ENCODE data around the gene ZNF12.

Gene ZNF12

DNA sequence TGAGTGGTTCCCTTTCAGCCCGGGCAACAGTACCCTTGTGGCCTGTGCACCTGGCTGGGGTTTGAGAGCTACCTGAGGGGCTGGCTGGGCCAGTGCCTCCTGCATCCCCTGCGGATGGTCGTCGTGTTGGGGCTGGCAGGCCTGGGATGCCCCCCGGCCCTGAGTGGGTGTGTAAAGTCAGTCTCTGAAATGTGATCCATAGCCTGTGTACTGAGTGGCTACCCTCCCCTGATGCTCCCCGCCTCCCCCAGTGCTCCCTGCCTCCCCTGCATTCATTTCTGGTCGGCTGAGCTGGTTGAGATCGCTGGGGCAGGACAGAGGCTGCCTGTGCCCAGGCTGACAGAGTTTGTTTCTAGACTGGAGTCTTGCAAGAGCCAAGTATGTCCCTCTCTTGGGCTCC lies 60.3 kb downstream of the ZNF12 start:
- DNase-seq = no peak

DNA sequence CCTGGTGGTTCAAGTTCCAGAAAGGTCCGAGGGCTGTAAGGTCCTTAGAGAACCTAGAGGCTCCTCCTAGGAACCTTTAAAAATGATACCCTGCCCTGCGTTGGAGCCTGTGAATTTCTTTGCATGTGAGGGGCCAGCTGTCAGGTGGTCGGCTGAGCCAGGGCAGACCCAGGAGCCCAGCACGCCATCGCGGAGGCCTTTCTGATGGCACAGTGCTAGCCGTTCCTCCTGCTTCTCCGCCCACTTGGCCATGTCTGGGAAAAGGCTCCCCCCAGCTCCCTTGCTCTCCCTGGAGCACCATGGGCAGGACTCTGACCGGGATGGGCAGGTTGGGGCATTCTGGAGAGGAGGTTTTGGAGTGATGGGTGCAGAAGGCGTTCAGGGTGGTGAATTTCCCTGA lies 62.0 kb downstream of the ZNF12 start:
- no peak for DNase-seq

DNA sequence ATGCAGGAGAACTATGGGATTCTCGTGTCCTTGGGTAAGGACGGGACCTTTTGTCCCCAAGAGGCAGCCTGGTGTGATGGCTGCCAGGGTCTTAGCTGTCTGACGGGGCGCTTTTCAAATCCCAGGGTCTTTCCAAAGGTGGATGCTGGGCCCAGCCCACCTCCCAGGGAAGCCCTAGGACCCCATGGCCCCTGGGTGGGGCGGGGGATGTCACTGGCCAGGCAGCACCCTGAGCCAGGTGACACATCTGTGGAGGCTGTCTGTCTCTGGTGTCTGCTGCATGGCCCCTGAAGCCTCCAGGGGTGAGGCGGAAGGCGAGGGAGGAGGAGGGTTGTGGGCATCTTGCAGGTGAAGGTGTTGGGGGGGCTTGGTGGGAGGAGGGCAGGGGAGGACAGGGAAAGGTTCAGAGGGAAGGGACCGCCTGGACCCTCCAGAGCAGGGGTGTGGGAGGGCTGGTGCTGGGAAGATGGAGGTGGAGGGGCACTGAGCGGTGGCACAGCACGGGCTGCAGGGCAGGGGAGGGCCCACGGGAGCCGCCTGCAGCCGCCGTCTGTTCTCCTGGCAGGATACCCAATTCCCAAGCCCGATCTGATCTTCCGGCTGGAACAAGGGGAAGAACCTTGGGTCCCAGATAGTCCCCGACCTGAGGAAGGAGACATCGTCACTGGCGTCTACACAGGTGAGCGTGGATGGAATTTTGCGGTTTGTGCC lies 62.7 kb downstream of the ZNF12 start:
- no peak for DNase-seq

DNA sequence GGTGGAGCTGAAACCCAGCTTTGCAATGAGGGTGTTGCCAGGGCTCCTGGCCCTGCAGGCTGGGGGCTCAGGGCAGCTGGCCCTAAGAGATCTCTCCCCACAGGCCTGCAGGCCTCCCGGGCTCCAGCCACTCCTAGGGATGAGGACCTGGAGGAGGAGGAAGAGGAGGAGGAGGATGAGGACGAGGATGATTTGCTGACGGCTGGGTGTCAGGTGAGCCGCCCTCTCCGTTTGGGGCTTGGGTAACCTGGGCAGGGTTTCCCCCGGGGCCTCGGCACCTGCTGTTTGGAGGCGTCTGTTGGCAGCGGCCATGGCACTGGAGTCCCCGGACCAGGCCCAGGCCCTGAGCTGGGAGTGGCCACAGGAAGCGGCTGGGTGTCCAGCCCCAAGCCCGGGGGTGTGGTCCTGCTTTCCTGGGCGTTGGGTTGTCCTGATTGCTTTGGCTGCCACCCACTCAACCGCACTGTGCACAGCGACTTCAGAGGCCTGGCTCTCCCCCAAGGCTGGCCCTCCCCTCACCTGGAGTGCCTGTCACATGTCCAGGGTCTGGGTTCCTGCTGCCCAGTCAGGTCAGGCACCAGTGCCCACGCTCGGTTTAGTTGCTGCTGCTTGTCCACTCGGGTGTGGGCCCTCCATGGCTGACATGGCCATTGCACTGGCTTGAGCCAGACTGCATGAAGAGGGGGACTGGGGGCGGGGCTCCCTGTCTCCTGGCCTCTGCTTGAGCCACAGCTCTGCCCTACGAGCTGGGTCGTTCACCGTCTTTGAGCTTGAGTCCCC lies 63.7 kb downstream of the ZNF12 start:
- DNase-seq = no peak

DNA sequence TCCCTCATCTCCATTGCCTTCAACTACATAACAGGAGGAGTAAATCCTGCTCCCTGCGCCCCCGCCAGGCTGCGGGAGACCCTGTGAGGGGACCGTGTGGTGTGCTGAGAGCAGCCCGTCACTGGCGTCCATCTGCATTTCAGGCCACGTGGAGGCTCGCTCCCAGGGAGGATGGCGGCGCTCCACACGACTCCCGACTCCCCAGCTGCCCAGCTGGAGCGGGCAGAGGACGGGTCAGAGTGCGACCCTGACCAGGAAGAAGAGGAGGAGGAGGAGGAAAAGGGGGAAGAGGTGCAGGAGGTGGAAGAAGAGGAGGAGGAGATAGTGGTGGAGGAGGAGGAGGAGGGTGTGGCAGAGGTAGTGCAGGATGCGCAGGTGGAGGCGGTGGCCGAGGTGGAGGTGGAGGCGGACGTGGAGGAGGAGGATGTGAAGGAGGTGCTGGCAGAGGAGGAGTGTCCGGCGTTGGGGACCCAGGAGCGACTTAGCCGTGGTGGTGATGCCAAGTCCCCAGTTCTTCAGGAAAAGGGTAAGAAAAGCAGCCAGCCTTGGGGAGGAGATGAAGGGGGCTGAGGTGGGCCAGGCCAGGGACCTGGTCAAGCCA lies 64.4 kb downstream of the ZNF12 start:
- no peak for DNase-seq

DNA sequence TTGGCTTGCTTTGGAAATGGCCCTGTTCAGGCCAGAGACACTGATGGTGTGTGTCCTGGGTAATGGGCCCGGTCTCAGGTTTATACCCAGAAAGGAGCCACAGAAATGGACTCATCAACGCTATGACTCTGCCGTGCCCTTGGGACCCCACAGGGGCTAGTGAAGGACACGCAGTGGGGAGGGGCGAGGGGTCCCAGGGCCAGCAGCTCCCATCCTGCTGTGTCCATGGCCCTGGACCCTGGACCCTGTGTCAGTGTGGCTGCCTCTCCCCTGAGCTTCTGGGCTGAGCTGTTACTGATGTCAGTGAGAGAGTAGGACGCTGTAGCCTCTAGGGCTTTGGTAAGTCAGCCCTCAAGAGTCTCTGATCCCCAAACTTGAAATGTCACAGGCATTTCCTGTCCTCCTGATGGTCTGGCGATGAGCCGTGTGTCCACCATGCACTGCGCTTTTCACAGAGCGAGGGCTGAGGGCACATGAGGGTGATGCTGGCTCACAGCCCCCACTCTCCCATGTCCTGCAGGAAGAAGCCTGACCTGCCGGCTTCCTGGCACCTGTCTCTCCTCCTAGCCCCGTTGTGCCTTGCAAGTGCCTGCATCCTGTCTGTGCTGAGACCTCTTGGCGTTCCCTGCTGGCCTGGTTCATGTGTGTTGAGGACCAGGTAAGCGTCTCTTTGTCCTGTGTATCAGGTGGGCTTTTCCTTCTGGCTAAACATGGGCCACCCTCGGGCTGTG lies 65.3 kb downstream of the ZNF12 start:
- no peak for DNase-seq

DNA sequence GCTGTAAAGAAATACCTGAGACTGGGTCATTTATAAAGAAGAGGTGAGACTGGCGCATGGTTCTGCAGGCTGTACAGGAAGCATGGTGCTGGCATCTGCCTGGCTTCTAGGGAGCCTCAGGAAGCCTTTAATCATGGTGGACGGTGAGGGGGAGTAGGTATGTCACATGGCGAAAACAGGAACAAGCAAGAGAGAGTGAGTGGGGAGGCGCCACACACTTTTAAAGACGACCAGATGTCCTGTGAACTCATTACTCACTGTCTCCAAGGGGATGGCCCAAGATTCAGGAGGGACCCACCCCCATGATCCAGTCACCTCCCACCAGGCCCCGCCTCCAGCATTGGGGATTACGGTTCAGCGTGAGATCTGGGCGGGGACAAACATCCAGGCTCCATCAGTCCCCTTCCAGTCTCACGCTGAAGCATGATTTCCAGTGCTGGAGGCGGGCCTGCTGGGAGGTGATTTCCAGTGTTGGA lies 66.5 kb downstream of the ZNF12 start:
- peak; percentile 53 for DNase-seq

DNA sequence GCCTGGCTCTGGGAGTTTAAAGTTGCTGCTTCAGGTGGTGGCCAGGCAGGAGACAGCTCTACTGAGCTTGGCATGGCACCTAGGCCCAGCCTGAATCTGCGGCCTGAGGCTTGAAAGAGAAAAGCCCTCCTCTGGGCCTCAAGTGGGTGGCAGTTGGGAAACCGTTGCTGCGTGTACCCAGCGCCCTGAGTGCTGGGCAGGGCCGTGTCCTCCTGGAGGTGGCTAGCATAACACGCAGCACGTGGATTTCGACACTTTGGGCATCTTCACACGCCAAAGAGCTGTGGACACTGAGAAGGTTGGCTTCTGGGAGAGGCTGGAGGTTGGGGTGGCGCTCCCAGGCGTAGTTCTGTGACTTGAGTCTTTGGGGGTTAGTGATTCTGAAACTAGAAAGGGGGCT lies 67.1 kb downstream of the ZNF12 start:
- DNase-seq = no peak

DNA sequence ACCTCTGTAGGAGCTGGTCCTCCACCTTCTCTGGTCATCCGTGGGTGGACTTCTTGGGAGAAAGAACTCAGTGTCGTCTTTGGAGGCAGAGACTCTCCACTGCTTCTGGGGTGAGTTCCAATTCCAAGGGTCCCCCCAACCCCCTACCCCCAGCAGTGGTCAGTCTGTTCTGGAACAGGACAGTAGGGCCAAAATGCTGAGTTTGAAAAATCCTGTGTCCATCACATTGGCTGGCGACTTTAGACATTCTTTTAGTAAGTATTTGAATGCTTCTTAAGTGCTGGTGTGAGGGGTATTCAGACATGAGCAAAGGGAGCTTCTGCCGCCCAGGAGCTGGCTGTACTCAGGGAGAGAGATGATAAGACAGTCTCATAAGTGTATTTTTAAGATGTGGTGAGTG lies 67.7 kb downstream of the ZNF12 start:
- no peak for DNase-seq
